Measurements from ENCODE around the gene L3MBTL2.
"Not testable (repeated sequence)": the region's sequence is repeated elsewhere in the genome, so short reads cannot be mapped to it uniquely, and the experiment has no call there.

Gene L3MBTL2

GRCh38 chr22:41204992-41205900 lies at the start of gene L3MBTL2:
Gene L3MBTL2 (plus strand): TSS chr22:41205312. CDS start chr22:41205363, 51 bp downstream.
- peak; percentile 95 for DNase-seq

DNA sequence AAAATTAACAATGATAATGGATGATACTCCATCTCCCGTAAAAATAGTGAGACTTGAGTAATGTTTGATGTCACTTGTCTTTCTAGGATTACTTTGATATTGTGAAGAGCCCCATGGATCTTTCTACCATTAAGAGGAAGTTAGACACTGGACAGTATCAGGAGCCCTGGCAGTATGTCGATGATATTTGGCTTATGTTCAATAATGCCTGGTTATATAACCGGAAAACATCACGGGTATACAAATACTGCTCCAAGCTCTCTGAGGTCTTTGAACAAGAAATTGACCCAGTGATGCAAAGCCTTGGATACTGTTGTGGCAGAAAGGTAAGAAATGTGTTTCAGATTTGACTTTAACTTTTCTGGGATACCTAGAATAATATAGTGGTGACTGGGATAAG lies 48.0 kb upstream of the L3MBTL2 start:
- DNase-seq: no peak

GRCh38 chr22:41169157-41169556 lies 36.0 kb upstream of the L3MBTL2 start:
- no peak for DNase-seq

DNA sequence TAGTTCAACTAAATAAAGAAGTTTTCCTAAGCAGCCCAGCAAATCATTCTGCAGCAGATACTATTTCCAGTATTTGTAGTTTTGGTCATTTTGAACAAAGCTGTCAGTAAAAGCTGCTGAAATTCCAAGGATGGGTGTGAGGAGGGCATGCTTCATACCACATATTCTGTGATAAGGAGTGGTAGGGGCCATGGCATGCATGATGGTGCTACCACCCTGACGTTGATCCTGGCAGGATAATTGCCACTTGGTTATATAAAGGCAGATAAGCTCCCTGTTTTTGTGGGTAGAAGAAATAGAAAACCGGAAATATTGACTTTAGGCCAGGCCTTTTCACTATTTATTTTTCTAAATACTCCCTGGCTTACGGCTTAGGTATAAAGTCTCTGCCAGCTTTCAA lies 33.1 kb upstream of the L3MBTL2 start:
- DNase-seq: no peak

- DNase-seq: no peak
Observed at GRCh38 chr22:41175546-41175945, 29.6 kb upstream of the L3MBTL2 start.

GRCh38 chr22:41177040-41177621 lies 28.0 kb upstream of the L3MBTL2 start:
- no peak for DNase-seq

GRCh38 chr22:41177622-41178424 lies 27.3 kb upstream of the L3MBTL2 start:
- no peak for DNase-seq

DNA sequence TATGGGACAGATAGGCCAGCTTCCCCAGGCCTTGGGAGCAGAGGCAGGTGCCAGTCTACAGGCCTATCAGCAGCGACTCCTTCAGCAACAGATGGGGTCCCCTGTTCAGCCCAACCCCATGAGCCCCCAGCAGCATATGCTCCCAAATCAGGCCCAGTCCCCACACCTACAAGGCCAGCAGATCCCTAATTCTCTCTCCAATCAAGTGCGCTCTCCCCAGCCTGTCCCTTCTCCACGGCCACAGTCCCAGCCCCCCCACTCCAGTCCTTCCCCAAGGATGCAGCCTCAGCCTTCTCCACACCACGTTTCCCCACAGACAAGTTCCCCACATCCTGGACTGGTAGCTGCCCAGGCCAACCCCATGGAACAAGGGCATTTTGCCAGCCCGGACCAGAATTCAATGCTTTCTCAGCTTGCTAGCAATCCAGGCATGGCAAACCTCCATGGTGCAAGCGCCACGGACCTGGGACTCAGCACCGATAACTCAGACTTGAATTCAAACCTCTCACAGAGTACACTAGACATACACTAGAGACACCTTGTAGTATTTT lies 26.6 kb upstream of the L3MBTL2 start:
- no peak for DNase-seq

- not testable (repeated sequence) for DNase-seq
Observed at GRCh38 chr22:41180362-41180761, 24.8 kb upstream of the L3MBTL2 start.

DNA sequence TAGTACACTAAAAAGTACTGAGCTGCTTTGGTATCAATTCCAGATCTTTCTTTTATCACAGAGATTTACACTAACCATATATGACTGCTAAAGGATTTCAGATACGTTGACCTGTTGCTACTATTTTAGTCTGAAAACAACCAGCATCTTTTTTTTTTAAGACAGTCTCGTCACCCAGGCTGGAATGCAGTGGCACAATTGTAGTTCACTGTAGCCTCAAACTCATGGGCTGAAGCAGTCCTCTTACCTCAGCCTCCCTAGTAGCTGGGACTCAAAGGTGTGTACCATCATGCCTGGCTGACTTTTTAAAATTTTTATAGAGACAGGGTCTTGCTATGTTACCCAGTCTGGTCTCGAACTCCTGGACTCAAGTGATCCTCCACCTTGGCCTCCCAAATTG lies 24.2 kb upstream of the L3MBTL2 start:
- no peak for DNase-seq

- DNase-seq: peak; percentile 40
Observed at GRCh38 chr22:41181349-41182241, 23.5 kb upstream of the L3MBTL2 start.

- DNase-seq: no peak
Observed at GRCh38 chr22:41184679-41185078, 20.4 kb upstream of the L3MBTL2 start.

DNA sequence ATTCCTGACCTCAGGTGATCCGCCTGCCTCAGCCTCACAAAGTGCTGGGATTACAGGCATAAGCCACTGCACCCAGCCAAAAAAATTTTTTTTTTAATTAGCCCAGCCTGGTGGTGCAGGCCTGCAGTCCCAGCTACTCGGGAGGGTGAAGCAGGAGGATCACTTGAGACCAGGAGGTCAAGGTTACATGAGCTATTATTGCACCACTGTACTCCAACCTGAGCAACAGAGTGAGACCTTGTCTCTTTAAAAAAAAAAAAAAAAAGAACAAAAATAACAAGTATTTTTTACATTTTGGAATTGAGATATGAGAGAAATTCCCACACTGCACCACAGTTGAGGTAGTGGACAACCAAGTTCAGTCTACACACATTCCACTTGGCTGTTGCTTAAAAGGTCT lies 13.6 kb upstream of the L3MBTL2 start:
- no peak for DNase-seq

DNA sequence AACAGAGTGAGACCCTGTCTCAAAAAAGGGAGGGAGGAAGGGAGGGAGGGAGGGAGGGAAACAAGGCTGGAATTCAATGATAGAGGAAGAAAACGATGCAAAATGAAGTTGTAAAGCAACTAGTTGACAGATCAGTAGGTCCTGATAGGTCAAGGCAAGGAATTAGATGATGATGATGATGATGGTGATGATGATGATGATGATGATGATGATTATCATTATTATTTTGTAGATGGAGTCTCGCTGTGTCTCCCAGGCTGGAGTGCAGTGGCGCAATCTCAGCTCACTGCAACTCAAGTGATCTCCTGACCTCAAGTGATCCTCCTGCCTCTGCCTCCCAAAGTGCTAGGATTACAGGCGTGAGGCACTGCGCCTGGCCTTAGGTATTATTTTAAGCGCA lies 11.3 kb upstream of the L3MBTL2 start:
- no peak for DNase-seq

DNA sequence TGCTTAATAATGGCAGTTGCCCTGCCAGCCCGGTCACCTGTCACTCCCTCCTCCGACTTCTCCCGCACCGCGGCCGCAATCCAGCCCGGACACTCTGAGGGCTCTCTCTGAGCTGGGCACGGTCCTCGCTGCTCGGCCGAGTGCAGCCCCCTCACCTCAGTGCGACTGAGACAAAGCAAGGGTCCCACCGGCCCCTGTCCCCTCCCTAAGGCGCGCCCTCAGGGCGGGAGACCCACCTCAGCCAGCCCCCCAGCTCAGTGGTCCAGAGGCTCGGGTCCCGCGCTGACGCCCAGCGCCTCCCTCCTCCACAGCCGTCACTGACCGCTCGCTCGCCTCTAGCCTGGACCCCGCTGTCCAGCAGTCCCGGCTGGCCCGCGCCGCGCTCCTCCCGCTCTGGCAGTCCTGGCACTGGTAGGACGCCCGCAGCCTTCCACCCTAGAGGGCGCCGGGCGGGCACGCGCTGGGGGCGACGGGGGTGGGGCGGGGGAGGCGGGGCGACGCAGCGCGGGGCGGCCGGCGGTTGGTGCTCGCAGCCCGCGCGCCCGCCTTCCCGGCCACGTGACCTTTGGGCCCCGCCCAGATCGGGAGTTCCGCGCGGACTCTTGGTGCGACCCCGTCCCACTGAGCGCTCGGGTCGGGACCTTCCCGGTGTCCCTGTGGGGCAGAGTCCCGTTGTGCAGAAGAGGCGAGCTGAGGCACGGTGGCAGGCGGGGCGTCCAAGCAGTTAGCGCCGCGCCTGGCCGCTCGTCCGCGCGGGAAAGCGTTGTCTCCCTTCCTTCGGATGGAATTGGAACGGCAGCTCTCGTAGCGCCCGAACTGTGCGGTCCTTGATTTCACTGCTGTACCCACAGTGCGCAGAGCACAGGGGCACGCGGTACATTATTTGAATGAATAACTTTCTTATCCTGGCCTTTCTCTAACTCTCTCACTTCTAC lies 7.8 kb upstream of the L3MBTL2 start:
- peak; percentile 40 for DNase-seq

DNA sequence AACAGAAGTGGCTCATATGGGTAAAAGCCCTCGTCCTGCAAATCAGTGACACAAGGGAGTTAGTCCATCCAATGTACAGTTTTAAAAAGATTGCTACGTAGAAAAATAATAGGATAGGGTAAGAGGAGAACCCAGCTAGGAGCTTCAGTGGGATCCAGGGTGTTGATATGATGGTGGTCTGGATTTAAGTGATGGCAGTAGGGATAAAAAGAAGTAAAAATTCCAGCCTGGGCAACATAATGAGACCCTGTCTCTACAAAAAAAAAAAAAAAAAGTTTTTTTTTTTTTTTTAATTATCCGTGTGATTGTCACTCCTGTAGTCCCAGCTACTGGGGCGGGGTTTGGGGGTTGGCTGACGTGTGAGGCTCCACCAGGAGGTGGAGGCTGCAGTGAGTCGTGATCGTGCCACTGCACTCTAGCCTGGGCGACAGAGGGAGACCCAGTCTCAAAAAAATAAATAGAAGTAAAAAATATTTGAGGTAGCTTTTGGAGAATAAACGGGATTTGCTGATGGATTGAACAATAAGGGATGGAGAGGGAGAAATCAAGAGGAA lies 7.0 kb upstream of the L3MBTL2 start:
- no peak for DNase-seq

DNA sequence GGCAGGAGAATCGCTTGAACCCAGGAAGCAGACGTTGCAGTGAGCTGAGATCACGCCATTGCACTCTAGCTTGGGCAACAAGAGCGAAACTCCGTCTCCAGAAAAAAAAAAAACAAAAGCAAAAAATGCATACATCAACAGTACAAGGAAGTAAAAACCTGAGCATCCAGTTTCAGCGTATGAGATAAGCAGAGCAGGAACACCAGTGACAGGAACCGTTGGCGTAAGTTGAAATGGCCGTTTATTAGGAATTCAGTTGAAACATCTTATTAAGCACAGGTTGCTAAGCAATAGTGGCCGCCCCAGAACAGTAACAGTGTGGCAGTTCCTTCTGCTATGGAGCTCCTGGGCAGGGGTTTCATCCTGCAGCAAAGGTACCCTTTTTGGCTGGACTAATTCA lies 4.0 kb upstream of the L3MBTL2 start:
- DNase-seq: no peak

DNA sequence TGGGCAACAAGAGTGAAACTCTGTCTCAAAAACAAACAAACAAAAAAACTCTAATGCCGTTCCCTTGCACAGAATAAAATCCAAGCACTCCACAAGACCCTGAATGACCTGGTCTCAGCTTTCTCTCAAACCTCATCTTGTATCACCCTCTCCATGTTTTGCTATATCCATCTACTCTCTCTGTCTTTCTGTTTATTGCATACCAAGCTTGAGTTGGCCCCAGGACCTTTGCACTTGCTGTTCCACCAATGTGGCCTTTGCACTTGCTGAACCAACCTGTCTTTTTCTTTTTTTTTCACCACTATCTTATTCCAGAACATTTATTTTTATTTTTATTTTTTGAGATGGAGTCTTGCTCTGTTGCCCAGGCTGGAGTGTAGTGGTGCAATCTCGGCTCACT lies 2.0 kb upstream of the L3MBTL2 start:
- no peak for DNase-seq

GRCh38 chr22:41204066-41204465 lies 1.0 kb upstream of the L3MBTL2 start:
- DNase-seq: no peak

DNA sequence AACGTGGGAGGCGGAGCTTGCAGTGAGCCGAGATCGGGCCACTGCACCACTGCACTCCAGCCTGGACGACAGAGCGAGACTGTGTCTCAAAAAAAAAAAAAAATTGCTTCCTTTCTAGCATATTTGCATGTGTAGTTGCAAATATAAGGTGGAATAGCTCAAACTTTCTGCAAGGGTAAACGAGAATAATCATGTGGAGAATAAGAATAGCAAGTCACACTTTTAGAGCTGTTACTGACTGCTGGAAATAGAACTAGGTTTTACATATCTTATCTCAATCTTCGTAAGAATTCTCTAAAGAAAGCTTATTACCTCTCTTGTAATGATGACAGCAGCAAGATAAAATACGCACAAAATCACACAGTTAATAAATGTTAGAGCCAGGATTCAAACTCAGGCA lies 1.6 kb downstream of the L3MBTL2 start:
- no peak for DNase-seq

DNA sequence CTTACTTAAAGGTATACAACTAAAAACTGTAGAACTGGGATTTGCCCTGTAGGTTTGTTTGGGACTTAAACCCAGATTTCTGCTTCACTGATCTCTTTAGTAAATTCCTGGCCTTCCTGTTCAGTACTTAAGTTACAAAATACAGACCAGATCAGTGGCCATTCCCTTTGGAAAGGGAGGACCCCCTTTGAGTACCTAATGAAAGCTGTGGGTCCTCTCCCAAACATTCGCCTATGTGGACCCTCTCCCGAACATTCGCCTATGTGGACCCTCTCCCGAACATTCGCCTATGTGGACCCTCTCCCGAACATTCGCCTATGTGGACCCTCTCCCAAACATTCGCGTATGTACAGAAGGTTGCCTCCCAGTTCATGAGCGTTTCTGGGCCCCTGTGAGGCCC lies 10.3 kb downstream of the L3MBTL2 start:
- no peak for DNase-seq
